GM13976 (cell line): ENCODE data around the gene TRAF6.

Experiments used
- DNase-seq: peaks from one replicate; pipeline ENCODE4 v3.0.0; 2012; ENCODE audit warnings: low spot score
- in situ Hi-C: fragments of 300-500 bp; cut with MboI; formaldehyde crosslinking; loops from one replicate; pipeline ENCODE4 v1.12.0; 2022; ENCODE audit warnings: low sequenced_read_pairs, mixed read lengths, inconsistent platforms; ENCODE audit not compliant: unreplicated experiment
- TF ChIP-seq, protein P1 (sequence below): IDR thresholded peaks from 2 replicates; pipeline ENCODE4 v1.5.1; 2012; ENCODE audit warnings: borderline replicate concordance, mild to moderate bottlenecking; ENCODE audit not compliant: insufficient read depth; ENCODE audit errors: extremely low read depth, missing control alignments, control extremely low read depth

Gene TRAF6

DNA sequence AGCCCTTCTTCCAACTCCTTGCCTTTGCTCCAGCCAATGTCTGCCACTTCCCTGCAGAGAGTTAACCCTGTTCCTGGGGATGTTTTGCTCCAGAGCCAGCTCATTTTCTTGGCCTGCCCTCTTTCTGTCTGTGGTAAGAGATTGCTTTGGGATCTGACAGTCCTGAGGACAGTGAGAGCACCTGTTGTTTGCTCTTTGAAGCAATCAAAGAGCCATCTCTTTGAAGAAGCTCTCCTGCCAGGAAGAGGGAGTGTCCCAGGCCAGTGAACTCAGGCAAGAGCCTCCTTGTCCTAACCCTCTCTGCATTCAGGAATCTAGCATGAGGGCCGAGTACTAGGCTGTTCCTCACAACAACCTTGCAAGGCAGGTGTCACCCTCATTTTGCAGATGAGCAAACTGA is 42.2 kb downstream of the TRAF6 start:
- TF ChIP-seq, protein P1, sequence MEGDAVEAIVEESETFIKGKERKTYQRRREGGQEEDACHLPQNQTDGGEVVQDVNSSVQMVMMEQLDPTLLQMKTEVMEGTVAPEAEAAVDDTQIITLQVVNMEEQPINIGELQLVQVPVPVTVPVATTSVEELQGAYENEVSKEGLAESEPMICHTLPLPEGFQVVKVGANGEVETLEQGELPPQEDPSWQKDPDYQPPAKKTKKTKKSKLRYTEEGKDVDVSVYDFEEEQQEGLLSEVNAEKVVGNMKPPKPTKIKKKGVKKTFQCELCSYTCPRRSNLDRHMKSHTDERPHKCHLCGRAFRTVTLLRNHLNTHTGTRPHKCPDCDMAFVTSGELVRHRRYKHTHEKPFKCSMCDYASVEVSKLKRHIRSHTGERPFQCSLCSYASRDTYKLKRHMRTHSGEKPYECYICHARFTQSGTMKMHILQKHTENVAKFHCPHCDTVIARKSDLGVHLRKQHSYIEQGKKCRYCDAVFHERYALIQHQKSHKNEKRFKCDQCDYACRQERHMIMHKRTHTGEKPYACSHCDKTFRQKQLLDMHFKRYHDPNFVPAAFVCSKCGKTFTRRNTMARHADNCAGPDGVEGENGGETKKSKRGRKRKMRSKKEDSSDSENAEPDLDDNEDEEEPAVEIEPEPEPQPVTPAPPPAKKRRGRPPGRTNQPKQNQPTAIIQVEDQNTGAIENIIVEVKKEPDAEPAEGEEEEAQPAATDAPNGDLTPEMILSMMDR: no peak

DNA sequence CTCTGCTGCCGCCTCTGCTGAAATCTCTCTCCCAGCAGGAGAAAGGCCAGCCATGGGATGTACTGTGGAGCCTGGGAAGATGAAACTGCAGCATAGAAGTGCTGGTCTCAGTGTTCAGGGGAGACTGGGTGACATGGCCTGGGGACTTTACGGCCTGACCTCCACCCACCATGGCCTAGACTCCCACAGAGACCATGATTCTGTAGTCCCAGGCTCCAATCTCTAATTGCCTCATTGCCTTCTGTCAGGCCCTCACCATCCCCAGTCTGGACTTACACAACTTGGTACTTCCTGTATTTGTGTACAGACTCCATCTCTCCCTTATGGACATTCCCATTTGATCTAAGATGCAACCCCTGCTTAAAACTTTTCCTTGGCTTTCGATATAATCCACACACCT is 43.1 kb downstream of the TRAF6 start:
- TF ChIP-seq, protein P1: no peak
- in situ Hi-C loops: no loop called here
- DNase-seq: no peak

More for the DNA sequence above, 42.2 kb downstream of the TRAF6 start:
- in situ Hi-C loops: no loop called here
- no peak for DNase-seq

DNA sequence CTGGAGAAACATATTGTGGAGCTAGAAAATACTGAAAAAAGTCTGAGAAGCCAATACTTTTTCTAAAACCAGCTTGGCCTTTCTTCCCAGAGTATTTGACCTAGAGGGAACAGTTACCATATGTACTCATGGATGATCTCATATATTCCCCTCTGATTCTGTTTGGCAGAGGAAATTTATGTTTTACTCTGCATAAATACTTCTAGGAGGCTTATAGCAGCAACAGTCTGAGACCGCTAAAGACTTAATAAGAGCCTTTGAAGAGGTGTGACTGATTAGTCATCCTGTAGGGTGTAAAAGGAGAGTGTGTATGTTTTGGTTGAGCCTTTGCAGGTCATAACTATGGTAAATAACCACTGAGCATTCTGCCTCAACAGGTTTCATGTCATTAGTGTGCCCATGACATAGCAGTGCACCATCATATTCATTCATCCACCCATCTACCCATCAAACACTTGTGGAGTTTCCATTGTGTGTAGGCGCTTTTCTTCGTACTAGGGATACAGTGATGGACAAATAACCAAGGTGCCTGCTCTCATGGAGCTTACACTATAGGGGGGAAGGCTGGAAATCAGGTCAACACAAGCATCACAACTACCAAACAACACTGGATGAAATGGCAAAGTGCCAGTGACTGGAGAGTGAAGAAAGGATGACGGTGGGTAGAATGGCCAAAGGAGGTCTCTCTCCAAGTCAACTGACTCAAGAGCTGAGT is 44.5 kb downstream of the TRAF6 start:
- in situ Hi-C loops: no loop called here
- no peak for DNase-seq
- TF ChIP-seq, protein P1: no peak

DNA sequence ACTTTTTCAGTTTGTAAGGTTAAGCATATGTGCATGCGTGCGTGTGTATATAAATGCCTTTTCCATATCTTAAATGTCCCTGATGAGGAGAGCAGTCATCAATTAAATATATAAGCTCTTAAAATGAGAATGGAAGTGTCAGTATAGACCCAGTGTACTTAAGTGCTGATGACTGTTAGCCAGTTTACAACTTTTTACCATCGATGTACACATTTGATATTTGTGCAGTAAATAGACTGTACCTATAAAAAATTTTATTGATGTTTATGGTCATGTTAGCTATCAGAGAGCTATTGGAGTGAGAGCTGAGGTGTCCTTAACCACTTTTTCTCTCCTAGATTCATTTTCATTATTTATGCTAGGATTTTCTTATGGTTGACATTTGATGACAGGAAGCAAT is 45.4 kb downstream of the TRAF6 start:
- DNase-seq: no peak
- in situ Hi-C loops: no loop called here
- TF ChIP-seq, protein P1: no peak

DNA sequence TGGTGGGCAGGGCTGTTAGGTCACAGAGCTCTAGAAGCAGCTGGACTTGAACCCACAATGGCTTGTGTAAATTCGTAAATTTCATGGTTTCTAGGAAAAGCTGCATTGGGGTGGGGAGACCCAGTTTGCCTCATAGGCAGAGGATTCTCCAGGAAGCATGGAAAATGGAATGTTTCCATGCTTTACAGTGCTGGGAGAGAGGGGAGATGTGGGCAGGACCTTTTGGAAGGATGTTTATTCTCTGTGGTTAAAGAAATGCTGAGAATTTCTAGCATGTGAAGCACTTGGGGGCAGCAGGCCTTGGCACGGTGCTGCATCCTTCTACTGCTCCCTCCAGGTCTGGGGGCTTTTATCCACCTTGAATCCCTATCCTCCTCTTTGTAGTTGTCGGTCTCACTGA is 46.3 kb downstream of the TRAF6 start:
- TF ChIP-seq, protein P1: no peak
- in situ Hi-C loops: no loop called here
- DNase-seq: no peak

DNA sequence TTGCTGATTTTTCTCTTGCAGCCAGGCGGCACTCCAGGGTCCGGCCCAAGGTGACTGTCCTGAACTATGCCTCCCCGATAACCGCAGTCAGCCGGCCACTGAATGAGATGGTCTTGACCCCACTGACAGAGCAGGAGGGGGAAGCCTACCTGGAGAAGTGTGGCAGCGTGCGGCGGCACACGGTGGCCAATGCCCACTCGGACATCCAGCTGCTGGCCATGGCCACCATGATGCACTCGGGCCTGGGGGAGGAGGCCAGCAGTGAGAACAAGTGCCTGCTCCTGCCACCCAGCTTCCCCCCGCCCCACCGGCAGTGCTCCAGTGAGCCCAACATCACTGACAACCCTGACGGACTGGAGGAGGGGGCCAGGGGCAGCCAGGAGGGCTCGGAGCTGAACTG is 47.8 kb downstream of the TRAF6 start:
- DNase-seq: no peak
- in situ Hi-C loops: no loop called here

More for the DNA sequence above, 47.8 kb downstream of the TRAF6 start:
- TF ChIP-seq, protein P1: no peak
